ENCODE results near the gene PDE4D.

- TF ChIP-seq CTCF (IDR thresholded peaks at IDR 0.05) (no peak), POLR2A (IDR thresholded peaks at IDR 0.05) (no peak)
These were observed 776.2 kb downstream of the PDE4D start for GRCh38 chr5:59117320-59117719.

All from esophagus squamous epithelium (tissue), 4 donors.